ENCODE results near the gene INF2.

DNA sequence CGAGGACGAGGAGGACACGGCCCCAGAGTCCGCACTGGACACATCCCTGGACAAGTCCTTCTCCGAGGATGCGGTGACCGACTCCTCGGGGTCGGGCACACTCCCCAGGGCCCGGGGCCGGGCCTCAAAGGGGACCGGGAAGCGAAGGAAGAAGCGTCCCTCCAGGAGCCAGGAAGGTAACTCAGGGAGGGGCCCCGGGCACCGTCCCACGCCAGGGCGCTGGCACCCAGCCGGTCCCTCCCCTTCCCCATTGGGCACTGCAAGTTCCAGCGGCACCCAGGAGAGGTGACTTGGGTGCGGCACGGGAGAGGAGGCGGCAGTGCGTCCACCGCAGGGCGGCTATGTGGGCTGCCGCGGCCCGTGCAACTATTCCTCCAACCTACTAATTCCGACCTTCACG, 25.3 kb downstream of the INF2 start:
- no peak for TF ChIP-seq EP300 (IDR thresholded peaks at IDR 0.05; ENCODE audit: low read depth)
- no peak for TF ChIP-seq POLR2AphosphoS5 (IDR thresholded peaks at IDR 0.05)
- no peak for TF ChIP-seq CTCF (IDR thresholded peaks at IDR 0.05)

Measured in transverse colon (tissue), 4 donors.